Activated CD4-positive, alpha-beta memory T cell treated with anti-CD3 and anti-CD28 coated beads for 36 hours (primary cell): ENCODE measurements around the gene DDX46. TPM values are rescaled to one million over a fixed set of nuclear protein-coding genes. Genes with fewer than 3 reads are reported as not detected.

Source experiments
- CTCF ChIA-PET: fragments of 350-600 bp; sonication (Branson Sonifier 250); formaldehyde crosslinking; loops from one replicate; lab custom pipeline; 2021; ENCODE audit warnings: antibody characterized with exemption, inconsistent platforms; lab: Charles Lee
- POLR2A ChIA-PET: fragments of 350-600 bp; sonication (Branson Sonifier 250); formaldehyde crosslinking; loops from one replicate; lab custom pipeline; 2021; ENCODE audit warnings: antibody characterized with exemption; lab: Charles Lee
- DNase-seq: peaks from one replicate; pipeline ENCODE4 v3.0.0-alpha.2; 2020
- H3K27ac Mint-ChIP-seq: one replicate; pipeline ENCODE4 v1.8.0; 2021; ENCODE audit warnings: mixed read lengths
- H3K27me3 Mint-ChIP-seq: one replicate; pipeline ENCODE4 v1.8.0; 2021; ENCODE audit warnings: mixed read lengths
- H3K36me3 Mint-ChIP-seq: one replicate; pipeline ENCODE4 v1.8.0; 2021; ENCODE audit warnings: mixed read lengths
- H3K4me1 Mint-ChIP-seq: one replicate; pipeline ENCODE4 v1.8.0; 2021; ENCODE audit warnings: low read depth, mixed read lengths
- H3K4me3 Mint-ChIP-seq: one replicate; pipeline ENCODE4 v1.8.0; 2021; ENCODE audit warnings: mild to moderate bottlenecking, mixed read lengths
- H3K9me3 Mint-ChIP-seq: one replicate; pipeline ENCODE4 v1.8.0; 2021; ENCODE audit warnings: mixed read lengths
- intact Hi-C: fragments of 100-400 bp; cut with micrococcal nuclease; formaldehyde crosslinking; loops from one replicate; pipeline ENCODE4 v1.15.1; 2023
- total RNA-seq, 2 experiments: library from RNA; stranded (reverse); gene quantifications; one replicate each; pipeline ENCODE4 v1.2.3, GENCODE V29; 2021

DDX46 gene
- total RNA-seq, 2 experiments from 2014 or later = 67.4 to 68.0 TPM

- ChIA-PET POLR2A (no interaction called here), CTCF (interaction anchor here (1.0 kb wide), 1 partner anchor 113 kb away, joined by 3 read pairs; the partner anchor contains the start of gene PCBD2)
Measured at GRCh38 chr5:134791580-134791979, 33.0 kb downstream of the DDX46 start.

GRCh38 chr5:134792286-134792685, 33.7 kb downstream of the DDX46 start:
- H3K4me3 Mint-ChIP-seq = no peak overlapping the region
- peaks cover 45% of the 10 kb centered on the region for H3K36me3 Mint-ChIP-seq
- intact Hi-C loops = no loop called here
- H3K9me3 Mint-ChIP-seq = no peaks in the 10 kb centered on the region
- POLR2A ChIA-PET = no interaction called here
- no peak for DNase-seq
- H3K27me3 Mint-ChIP-seq = no peaks in the 10 kb centered on the region
- H3K4me1 Mint-ChIP-seq = no peaks in the 10 kb centered on the region
- CTCF ChIA-PET = interaction anchor here (1.0 kb wide), 1 partner anchor 113 kb away, joined by 3 read pairs; the partner anchor contains the start of gene PCBD2
- H3K27ac Mint-ChIP-seq = no peak overlapping the region

More at GRCh38 chr5:134791580-134791979, 33.0 kb downstream of the DDX46 start:
- H3K4me1 Mint-ChIP-seq = no peaks in the 10 kb centered on the region
- no peaks in the 10 kb centered on the region for H3K9me3 Mint-ChIP-seq
- no peak overlapping the region for H3K4me3 Mint-ChIP-seq
- no peak for DNase-seq
- peaks cover 49% of the 10 kb centered on the region for H3K36me3 Mint-ChIP-seq
- H3K27me3 Mint-ChIP-seq = no peaks in the 10 kb centered on the region
- intact Hi-C loops = no loop called here
- no peak overlapping the region for H3K27ac Mint-ChIP-seq

- intact Hi-C loops = no loop called here
- POLR2A ChIA-PET = no interaction called here
- CTCF ChIA-PET = interaction anchor here (1.0 kb wide), 1 partner anchor 12 kb away, joined by 3 read pairs; no protein-coding TSS in a partner anchor
- Mint-ChIP-seq H3K27me3 (no peaks in the 10 kb centered on the region), H3K4me3 (no peak overlapping the region), H3K9me3 (no peaks in the 10 kb centered on the region), H3K4me1 (peaks cover 2% of the 10 kb centered on the region), H3K27ac (no peak overlapping the region), H3K36me3 (peaks cover 43% of the 10 kb centered on the region)
- no peak for DNase-seq
Measured at GRCh38 chr5:134793111-134793510, 34.5 kb downstream of the DDX46 start.

GRCh38 chr5:134794082-134794481, 35.5 kb downstream of the DDX46 start:
- Mint-ChIP-seq H3K9me3 (no peaks in the 10 kb centered on the region), H3K36me3 (peaks cover 44% of the 10 kb centered on the region), H3K4me1 (peaks cover 10% of the 10 kb centered on the region), H3K27ac (no peak overlapping the region), H3K4me3 (no peak overlapping the region), H3K27me3 (no peaks in the 10 kb centered on the region)
- intact Hi-C loops = no loop called here
- ChIA-PET POLR2A (no interaction called here), CTCF (no interaction called here)
- no peak for DNase-seq

- Mint-ChIP-seq H3K27me3 (no peaks in the 10 kb centered on the region), H3K27ac (no peak overlapping the region), H3K4me3 (no peak overlapping the region), H3K9me3 (no peaks in the 10 kb centered on the region), H3K36me3 (peaks cover 45% of the 10 kb centered on the region), H3K4me1 (peaks cover 11% of the 10 kb centered on the region)
- intact Hi-C loops = no loop called here
- ChIA-PET CTCF (interaction anchor here (0.6 kb wide), 1 partner anchor 102 kb away, joined by 3 read pairs; no protein-coding TSS in a partner anchor), POLR2A (no interaction called here)
- DNase-seq = no peak
Measured at GRCh38 chr5:134794819-134795218, 36.2 kb downstream of the DDX46 start.

GRCh38 chr5:134798468-134798867, 39.9 kb downstream of the DDX46 start:
- Mint-ChIP-seq H3K27ac (peak overlapping the region; percentile 1), H3K36me3 (peaks cover 31% of the 10 kb centered on the region), H3K4me3 (no peak overlapping the region), H3K9me3 (no peaks in the 10 kb centered on the region), H3K27me3 (no peaks in the 10 kb centered on the region), H3K4me1 (peaks cover 11% of the 10 kb centered on the region)
- POLR2A ChIA-PET = no interaction called here
- DNase-seq = no peak
- CTCF ChIA-PET = no interaction called here
- intact Hi-C loops = no loop called here

GRCh38 chr5:134803821-134804220, 45.2 kb downstream of the DDX46 start:
- Mint-ChIP-seq H3K9me3 (no peaks in the 10 kb centered on the region), H3K27me3 (no peaks in the 10 kb centered on the region), H3K27ac (no peak overlapping the region), H3K4me1 (peaks cover 3% of the 10 kb centered on the region), H3K36me3 (peaks cover 12% of the 10 kb centered on the region), H3K4me3 (no peak overlapping the region)
- intact Hi-C loops = no loop called here
- ChIA-PET CTCF (no interaction called here), POLR2A (no interaction called here)
- no peak for DNase-seq

GRCh38 chr5:134813407-134813806, 54.8 kb downstream of the DDX46 start:
- no peaks in the 10 kb centered on the region for H3K9me3 Mint-ChIP-seq
- H3K4me3 Mint-ChIP-seq = no peak overlapping the region
- intact Hi-C loops = no loop called here
- ChIA-PET POLR2A (no interaction called here), CTCF (no interaction called here)
- H3K27me3 Mint-ChIP-seq = no peaks in the 10 kb centered on the region
- H3K4me1 Mint-ChIP-seq = peaks cover 6% of the 10 kb centered on the region
- DNase-seq = peak; percentile 43
- no peak overlapping the region for H3K27ac Mint-ChIP-seq
- H3K36me3 Mint-ChIP-seq = peaks cover 30% of the 10 kb centered on the region

GRCh38 chr5:134813827-134814226, 55.2 kb downstream of the DDX46 start:
- intact Hi-C loops = no loop called here
- peaks cover 6% of the 10 kb centered on the region for H3K4me1 Mint-ChIP-seq
- ChIA-PET POLR2A (no interaction called here), CTCF (no interaction called here)
- peaks cover 33% of the 10 kb centered on the region for H3K36me3 Mint-ChIP-seq
- H3K27ac Mint-ChIP-seq = no peak overlapping the region
- no peaks in the 10 kb centered on the region for H3K9me3 Mint-ChIP-seq
- H3K27me3 Mint-ChIP-seq = no peaks in the 10 kb centered on the region
- no peak overlapping the region for H3K4me3 Mint-ChIP-seq
- DNase-seq = no peak

GRCh38 chr5:134817006-134817405, 58.4 kb downstream of the DDX46 start:
- intact Hi-C loops = no loop called here
- no peaks in the 10 kb centered on the region for H3K9me3 Mint-ChIP-seq
- CTCF ChIA-PET = interaction anchor here (0.7 kb wide), 1 partner anchor 229 kb away, joined by 3 read pairs; no protein-coding TSS in a partner anchor
- H3K4me3 Mint-ChIP-seq = no peak overlapping the region
- no peak overlapping the region for H3K27ac Mint-ChIP-seq
- peaks cover 38% of the 10 kb centered on the region for H3K36me3 Mint-ChIP-seq
- no peak for DNase-seq
- H3K4me1 Mint-ChIP-seq = peaks cover 6% of the 10 kb centered on the region
- no peaks in the 10 kb centered on the region for H3K27me3 Mint-ChIP-seq
- POLR2A ChIA-PET = no interaction called here

GRCh38 chr5:134818776-134819175, 60.2 kb downstream of the DDX46 start:
- Mint-ChIP-seq H3K36me3 (peaks cover 33% of the 10 kb centered on the region), H3K4me1 (no peaks in the 10 kb centered on the region), H3K27me3 (no peaks in the 10 kb centered on the region), H3K4me3 (no peak overlapping the region), H3K9me3 (no peaks in the 10 kb centered on the region), H3K27ac (no peak overlapping the region)
- intact Hi-C loops = no loop called here
- no peak for DNase-seq
- ChIA-PET CTCF (no interaction called here), POLR2A (no interaction called here)

GRCh38 chr5:134819407-134819963, 60.9 kb downstream of the DDX46 start:
- H3K27ac Mint-ChIP-seq = no peak overlapping the region
- no peak overlapping the region for H3K4me3 Mint-ChIP-seq
- no peak for DNase-seq
- no peaks in the 10 kb centered on the region for H3K4me1 Mint-ChIP-seq
- no peaks in the 10 kb centered on the region for H3K27me3 Mint-ChIP-seq
- H3K36me3 Mint-ChIP-seq = peaks cover 33% of the 10 kb centered on the region
- intact Hi-C loops = no loop called here
- ChIA-PET POLR2A (no interaction called here), CTCF (no interaction called here)
- H3K9me3 Mint-ChIP-seq = no peaks in the 10 kb centered on the region

- H3K36me3 Mint-ChIP-seq = peaks cover 30% of the 10 kb centered on the region
- no peak overlapping the region for H3K27ac Mint-ChIP-seq
Measured at GRCh38 chr5:134821841-134822240, 63.3 kb downstream of the DDX46 start.

More at GRCh38 chr5:134821841-134822240, 63.3 kb downstream of the DDX46 start:
- Mint-ChIP-seq H3K27me3 (no peaks in the 10 kb centered on the region), H3K4me3 (no peak overlapping the region), H3K9me3 (no peaks in the 10 kb centered on the region), H3K4me1 (no peaks in the 10 kb centered on the region)
- ChIA-PET CTCF (no interaction called here), POLR2A (interaction anchor here (0.7 kb wide), 1 partner anchor 10 kb away, joined by 4 read pairs; no protein-coding TSS in a partner anchor)
- intact Hi-C loops = no loop called here
- no peak for DNase-seq
